Prostate gland (tissue), 2 donors: ENCODE data around the gene SPP2.

Experiments
- POLR2AphosphoS5 ChIP-seq: sonication (generic); formaldehyde crosslinking; IDR thresholded peaks from one replicate; pipeline ENCODE4 v1.6.1; 2017; ENCODE audit warnings: antibody characterized with exemption
- TF ChIP-seq, protein P1 (sequence below), 4 experiments: fragments of 200-600 bp in 2 of 4; fragments of 450-650 bp in 2 of 4; sonication (generic) in 2 of 4; IDR thresholded peaks; 1 replicate in 3 of 4; 2 replicates in 1 of 4; pipeline ENCODE4 v1.5.1; 2016 to 2019; ENCODE audit warnings: antibody characterized with exemption in 4 of 4, mild to moderate bottlenecking in 2 of 4, moderate library complexity in 2 of 4

DNA sequence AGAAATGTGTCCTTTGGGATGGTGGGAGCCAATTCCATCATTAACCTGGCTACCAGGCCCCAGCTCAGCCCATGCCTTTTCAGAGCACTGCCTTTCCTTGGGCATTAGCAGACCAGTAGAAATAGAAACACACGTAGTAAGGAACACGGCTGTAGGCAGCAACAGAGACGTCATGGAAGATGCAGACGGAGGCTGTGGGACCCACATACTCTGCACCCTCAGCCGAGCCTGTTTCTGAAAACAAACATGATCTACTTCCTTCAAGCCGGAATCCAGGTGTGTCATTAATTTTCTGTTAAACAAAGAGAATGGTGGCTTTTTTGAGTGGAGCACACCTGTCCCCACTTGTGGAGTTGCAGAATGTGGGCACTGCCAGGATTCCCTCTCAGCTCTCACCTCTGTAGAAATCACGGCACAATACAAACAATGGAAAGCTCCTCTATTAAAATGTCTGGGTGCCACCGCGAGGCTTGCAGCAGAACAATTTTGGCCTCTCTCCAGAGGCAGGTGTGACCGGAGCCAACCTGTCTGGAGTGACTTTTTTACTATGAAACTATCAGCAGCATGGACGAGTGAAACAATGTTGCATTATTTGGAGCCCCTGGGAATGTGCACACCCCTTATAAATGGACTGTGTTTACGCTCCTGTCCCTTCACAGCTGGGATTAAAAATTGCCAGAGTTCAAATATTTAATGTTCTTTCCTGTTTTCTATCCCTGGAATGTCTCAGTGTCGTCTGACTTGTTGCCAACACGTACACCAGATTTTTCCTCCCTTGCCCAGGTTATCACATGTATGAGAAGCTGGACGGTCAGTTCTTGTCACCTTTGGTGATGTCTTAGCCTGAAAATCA, 31.7 kb downstream of the SPP2 start:
- TF ChIP-seq, protein P1, sequence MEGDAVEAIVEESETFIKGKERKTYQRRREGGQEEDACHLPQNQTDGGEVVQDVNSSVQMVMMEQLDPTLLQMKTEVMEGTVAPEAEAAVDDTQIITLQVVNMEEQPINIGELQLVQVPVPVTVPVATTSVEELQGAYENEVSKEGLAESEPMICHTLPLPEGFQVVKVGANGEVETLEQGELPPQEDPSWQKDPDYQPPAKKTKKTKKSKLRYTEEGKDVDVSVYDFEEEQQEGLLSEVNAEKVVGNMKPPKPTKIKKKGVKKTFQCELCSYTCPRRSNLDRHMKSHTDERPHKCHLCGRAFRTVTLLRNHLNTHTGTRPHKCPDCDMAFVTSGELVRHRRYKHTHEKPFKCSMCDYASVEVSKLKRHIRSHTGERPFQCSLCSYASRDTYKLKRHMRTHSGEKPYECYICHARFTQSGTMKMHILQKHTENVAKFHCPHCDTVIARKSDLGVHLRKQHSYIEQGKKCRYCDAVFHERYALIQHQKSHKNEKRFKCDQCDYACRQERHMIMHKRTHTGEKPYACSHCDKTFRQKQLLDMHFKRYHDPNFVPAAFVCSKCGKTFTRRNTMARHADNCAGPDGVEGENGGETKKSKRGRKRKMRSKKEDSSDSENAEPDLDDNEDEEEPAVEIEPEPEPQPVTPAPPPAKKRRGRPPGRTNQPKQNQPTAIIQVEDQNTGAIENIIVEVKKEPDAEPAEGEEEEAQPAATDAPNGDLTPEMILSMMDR (IDR thresholded peaks at IDR 0.05) = peak in 1 of 4 experiments; percentile 32
- peak; percentile 89 for TF ChIP-seq POLR2AphosphoS5
